Activated T-cell treated with anti-CD3 and anti-CD28 coated beads, Interleukin-2, amount 50 U/mL, for 4 hours (primary cell): ENCODE measurements around the gene KATNB1. TPM values are rescaled to one million over a fixed set of nuclear protein-coding genes. Genes with fewer than 3 reads are reported as not detected.

ENCODE experiments used
- ATAC-seq, 2 donors: fragments of 200-7000 bp; cut with Tn5 transposase; one replicate each; pipeline ENCODE4 v1.10.0; 2021
- DNase-seq: peaks from one replicate; pipeline ENCODE4 v3.0.0-alpha.2; 2020
- H3K27me3 Mint-ChIP-seq: one replicate; pipeline ENCODE4 v1.8.0; 2021; ENCODE audit warnings: low read depth, mixed read lengths
- H3K36me3 Mint-ChIP-seq: one replicate; pipeline ENCODE4 v1.8.0; 2022; ENCODE audit warnings: mixed read lengths; ENCODE audit not compliant: insufficient read depth
- H3K4me1 Mint-ChIP-seq: one replicate; pipeline ENCODE4 v1.8.0; 2021; ENCODE audit warnings: low read depth, mixed read lengths
- H3K4me3 Mint-ChIP-seq: one replicate; pipeline ENCODE4 v1.8.0; 2021; ENCODE audit warnings: mild to moderate bottlenecking, moderate library complexity, mixed read lengths
- H3K9me3 Mint-ChIP-seq: one replicate; pipeline ENCODE4 v1.8.0; 2021; ENCODE audit warnings: mixed read lengths
- total RNA-seq, 3 donors: library from RNA; stranded (reverse); gene quantifications; one replicate each; pipeline ENCODE4 v1.2.1, GENCODE V29; 2021

Gene KATNB1
- total RNA-seq, 3 donors from 2014 or later, result 47.9 to 56.1 (median 55.5) TPM

DNA sequence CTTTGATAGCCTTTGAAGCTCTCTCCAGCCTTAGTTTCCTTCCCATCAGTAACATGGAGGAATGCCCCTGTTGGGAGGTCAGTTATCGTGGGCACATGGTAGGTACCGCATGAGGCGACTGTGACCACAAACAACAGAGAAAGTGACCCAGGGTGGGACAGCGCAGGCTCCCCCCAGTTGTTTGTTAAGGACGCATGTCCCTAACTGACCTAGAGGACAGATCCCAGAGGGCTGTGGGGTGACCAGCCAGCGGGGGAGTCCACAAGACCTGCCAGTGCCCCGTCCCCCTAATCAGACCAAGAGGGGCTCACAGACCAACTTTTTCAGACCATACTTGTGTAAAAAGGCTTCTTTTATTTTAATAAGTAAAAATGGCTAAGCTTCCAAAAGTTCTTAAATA is 22.3 kb downstream of the KATNB1 start:
- Mint-ChIP-seq H3K9me3 (no peaks in the 10 kb centered on the region), H3K27me3 (no peaks in the 10 kb centered on the region), H3K36me3 (peaks cover 9% of the 10 kb centered on the region), H3K4me3 (no peak overlapping the region), H3K4me1 (peaks cover 1% of the 10 kb centered on the region)
- ATAC-seq (no peak), DNase-seq (no peak)

DNA sequence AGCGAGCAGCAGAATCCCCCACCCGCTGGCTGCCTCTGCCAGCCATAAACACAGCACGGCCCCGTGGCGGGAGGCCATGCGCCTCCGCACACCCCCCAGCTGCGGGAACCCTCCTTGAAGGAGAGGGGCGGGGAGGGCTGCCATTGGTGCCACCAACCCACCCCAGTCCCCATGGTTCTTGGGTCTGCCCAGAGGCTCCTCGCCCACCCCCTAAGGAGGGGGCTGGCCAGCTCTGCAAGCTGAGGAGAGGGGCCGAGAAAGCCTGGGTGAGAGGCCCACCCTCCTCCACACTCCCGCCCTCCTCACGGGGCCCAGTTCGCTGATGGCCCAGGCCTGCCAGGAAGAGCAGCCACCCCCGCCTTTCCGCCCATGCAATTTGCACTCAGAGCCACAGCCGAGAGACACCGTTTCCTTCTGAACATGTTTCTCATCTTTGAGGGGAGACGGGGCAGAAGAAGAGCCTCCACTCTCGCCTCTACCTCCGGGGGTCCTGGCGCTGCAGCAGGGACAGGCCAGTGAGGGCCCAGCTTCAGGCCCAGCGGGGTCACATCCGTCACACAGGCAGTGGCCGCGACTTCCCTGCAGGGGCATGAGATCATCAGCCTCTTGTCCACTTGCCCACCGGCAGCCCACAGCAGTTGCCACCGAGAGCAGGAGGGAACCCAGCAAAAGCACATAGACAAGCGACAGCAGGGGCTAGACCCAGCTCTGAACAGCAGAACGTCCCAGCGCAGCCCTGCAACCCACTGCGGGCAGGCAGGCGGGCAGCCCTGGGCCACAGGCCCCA is 23.0 kb downstream of the KATNB1 start:
- peaks cover 1% of the 10 kb centered on the region for H3K4me1 Mint-ChIP-seq
- ATAC-seq (no peak), DNase-seq (no peak)
- peaks cover 9% of the 10 kb centered on the region for H3K36me3 Mint-ChIP-seq
- no peaks in the 10 kb centered on the region for H3K27me3 Mint-ChIP-seq
- no peak overlapping the region for H3K4me3 Mint-ChIP-seq
- H3K9me3 Mint-ChIP-seq, result no peaks in the 10 kb centered on the region

DNA sequence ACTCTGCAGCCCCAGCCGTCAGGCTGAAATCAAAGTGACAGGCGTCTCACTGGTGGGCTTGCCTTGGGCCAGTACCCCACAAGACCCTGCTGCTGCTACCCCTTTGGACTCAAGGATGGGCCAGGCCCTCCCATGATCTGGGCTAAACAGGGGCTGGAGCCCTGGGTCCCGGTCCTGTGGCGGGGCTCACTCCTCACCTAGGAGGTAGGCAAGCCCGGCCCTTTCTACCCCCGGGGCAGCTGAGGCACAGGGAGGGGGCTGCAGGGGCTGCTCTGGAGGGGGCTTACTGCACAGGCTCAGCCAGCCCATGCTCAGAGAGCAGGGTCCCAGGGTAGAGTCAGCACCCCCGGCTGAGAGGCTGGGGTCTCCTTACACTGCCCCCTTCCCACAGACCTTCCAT is 23.6 kb downstream of the KATNB1 start:
- Mint-ChIP-seq H3K27me3 (no peaks in the 10 kb centered on the region), H3K4me3 (no peak overlapping the region), H3K4me1 (peaks cover 1% of the 10 kb centered on the region), H3K36me3 (peaks cover 7% of the 10 kb centered on the region), H3K9me3 (no peaks in the 10 kb centered on the region)
- DNase-seq, result no peak
- no peak for ATAC-seq

DNA sequence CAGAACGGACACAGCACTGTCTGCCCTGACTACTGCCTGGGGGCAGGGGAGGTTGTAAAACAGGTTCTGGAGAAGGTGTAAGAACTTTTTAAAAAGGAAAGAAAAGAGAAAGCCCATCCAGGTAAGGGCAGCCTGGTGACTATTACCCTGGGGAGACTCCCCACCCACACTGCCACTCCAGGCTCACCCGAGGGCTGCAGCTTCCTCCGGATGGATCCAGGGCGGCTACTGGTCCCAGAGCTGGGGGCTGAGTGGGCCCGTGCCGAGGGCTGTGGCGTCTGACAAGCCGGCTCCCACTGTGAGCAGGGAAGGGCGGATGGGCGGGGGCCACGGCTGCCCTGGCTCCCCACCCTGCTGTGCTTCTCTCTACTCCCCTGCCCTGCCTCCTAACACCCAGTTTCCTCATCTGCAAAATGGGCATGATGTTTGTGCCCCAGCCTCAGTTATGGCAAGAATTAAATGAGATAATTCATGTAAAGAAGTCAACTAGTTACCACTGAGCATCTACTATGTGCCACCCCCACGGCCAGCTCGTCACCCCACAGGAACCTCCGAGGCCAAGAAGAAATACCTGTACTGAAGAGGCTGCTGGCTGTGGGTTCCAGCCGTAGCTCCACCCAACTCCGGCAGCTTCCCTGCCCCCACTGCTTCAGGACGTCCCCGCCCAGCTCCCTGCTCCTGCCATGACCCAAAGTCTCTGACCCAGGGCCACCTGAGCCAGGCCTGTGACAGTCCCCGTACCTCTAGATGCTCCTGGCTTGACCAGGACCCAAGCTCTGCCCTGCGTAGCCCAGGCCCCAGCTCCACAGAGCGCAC is 24.2 kb downstream of the KATNB1 start:
- no peak for DNase-seq
- no peaks in the 10 kb centered on the region for H3K9me3 Mint-ChIP-seq
- peaks cover 1% of the 10 kb centered on the region for H3K4me1 Mint-ChIP-seq
- H3K36me3 Mint-ChIP-seq, result peaks cover 4% of the 10 kb centered on the region
- ATAC-seq, result no peak
- H3K27me3 Mint-ChIP-seq, result no peaks in the 10 kb centered on the region
- H3K4me3 Mint-ChIP-seq, result no peak overlapping the region

DNA sequence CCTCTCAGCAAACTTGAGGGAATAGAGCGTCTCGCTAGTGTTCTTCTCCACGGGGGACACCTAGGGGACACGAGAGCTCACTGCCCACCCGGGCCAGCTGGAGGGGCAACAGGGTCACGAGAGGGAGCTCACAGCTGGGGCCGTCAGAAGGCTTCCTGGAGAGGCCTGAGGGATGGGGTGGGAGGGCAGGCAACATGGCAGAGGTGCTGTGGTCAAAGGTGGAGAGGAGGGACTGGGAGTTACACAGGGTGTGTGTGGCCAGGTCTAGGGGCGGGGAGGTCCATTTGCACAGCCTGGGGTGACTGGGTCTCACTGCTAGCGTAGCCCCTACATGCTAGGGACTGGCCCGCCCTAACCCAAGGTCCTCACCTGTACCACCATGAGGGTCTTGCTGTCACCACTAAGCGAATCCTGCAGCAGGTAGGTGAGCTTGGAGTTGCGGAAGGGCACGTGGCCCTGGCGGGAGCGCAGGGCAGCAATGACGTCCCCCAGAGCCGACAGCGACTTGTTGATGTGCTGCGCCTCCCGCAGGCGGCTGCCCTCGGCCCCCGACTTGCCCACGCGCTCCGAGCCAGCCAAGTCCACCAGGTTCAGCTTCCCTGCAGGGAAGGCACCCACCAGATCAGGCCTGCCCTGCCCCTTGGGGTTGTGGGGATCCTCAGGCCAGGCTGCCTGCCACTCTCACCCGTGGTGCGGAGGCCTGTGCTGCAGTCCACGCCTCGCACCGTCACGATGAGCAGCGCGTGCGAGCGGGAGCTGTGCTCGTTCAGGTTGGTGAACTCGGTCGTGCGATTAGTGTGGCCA is 25.0 kb downstream of the KATNB1 start:
- ATAC-seq (no peak), DNase-seq (no peak)
- Mint-ChIP-seq H3K36me3 (peaks cover 4% of the 10 kb centered on the region), H3K4me3 (no peak overlapping the region), H3K4me1 (peaks cover 1% of the 10 kb centered on the region), H3K27me3 (no peaks in the 10 kb centered on the region), H3K9me3 (no peaks in the 10 kb centered on the region)

DNA sequence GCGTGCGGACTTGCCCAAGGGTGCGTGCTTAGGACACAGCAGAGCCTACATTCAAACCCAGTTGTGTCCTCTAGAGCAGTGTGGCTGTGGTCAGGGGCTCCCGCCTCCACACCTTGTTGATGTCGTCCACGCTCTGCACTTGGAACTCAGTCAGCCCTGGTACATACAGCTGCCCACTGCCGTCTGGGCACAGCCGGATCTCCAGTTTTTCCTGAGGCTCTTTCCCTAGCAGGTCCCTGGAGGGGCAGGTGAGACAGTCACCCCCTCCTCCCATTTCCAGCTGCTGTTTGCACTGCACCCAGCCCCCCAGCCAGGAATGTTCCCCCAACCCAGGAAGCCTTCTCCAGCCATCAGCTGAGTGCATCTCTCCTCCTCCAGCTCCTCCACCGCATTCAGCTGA is 25.7 kb downstream of the KATNB1 start:
- H3K36me3 Mint-ChIP-seq, result peaks cover under 1% of the 10 kb centered on the region

DNA sequence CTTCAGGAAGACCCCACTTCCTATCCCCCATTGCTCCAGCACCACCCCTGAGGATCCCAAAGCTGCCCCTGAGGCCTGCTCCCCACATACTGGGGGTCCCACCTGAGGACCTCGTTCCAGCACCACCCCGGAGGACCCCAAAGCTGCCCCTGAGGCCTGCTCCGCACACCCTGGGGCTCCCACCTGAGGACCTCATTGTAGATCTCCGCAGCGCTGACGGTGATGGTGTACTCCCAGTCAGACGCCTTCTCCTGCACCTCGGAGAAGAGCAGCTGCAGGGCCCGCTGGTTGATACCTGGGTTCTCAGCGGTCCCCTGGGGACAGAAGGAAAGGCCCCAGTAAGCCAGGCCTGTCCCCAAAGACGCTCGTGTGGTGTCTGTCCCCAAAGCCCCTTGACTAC is 26.4 kb downstream of the KATNB1 start:
- H3K9me3 Mint-ChIP-seq, result no peaks in the 10 kb centered on the region
- peaks cover 1% of the 10 kb centered on the region for H3K4me1 Mint-ChIP-seq
- no peak for ATAC-seq
- H3K4me3 Mint-ChIP-seq, result no peak overlapping the region
- DNase-seq, result no peak
- H3K27me3 Mint-ChIP-seq, result no peaks in the 10 kb centered on the region
- no peaks in the 10 kb centered on the region for H3K36me3 Mint-ChIP-seq

More for the DNA sequence above, 25.7 kb downstream of the KATNB1 start:
- H3K27me3 Mint-ChIP-seq, result no peaks in the 10 kb centered on the region
- H3K4me3 Mint-ChIP-seq, result no peak overlapping the region
- no peak for ATAC-seq
- H3K9me3 Mint-ChIP-seq, result no peaks in the 10 kb centered on the region
- DNase-seq, result no peak
- H3K4me1 Mint-ChIP-seq, result peaks cover 1% of the 10 kb centered on the region

DNA sequence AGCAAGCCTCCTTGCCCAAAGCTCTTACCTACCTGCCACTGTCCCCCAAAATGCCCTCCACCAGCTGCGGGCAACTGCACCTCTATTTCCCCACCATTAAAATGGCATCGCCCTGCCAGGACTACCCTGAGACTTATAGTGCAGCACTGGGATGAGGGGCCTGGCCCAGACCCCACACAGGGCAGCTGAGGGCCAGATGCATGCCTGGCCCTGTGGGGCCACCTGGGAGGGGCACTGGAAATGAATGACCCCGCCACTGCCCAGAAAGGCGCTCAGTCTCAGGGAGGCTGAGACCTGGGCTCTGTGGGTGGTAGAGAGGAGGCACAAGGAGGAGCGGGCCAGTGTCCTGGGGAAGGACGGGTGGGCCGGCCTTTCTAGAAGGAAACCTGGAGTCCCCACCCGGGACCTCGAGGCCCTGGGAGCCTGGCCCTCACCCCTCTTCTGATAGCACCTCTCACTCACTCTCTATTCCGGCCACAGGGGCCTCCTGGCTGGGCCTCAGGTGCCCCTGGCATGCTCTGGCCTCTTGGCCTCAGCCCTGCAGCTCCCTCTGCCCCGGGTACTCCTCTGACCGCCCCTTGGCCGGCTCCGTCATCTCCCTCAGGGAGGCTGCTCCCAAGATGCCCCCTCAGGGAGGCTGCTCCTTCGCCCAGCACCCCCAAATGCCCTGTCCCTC is 26.9 kb downstream of the KATNB1 start:
- DNase-seq (no peak), ATAC-seq (no peak)
- H3K4me1 Mint-ChIP-seq, result peaks cover 1% of the 10 kb centered on the region
- no peak overlapping the region for H3K4me3 Mint-ChIP-seq
- no peaks in the 10 kb centered on the region for H3K9me3 Mint-ChIP-seq
- no peaks in the 10 kb centered on the region for H3K27me3 Mint-ChIP-seq
- no peaks in the 10 kb centered on the region for H3K36me3 Mint-ChIP-seq

DNA sequence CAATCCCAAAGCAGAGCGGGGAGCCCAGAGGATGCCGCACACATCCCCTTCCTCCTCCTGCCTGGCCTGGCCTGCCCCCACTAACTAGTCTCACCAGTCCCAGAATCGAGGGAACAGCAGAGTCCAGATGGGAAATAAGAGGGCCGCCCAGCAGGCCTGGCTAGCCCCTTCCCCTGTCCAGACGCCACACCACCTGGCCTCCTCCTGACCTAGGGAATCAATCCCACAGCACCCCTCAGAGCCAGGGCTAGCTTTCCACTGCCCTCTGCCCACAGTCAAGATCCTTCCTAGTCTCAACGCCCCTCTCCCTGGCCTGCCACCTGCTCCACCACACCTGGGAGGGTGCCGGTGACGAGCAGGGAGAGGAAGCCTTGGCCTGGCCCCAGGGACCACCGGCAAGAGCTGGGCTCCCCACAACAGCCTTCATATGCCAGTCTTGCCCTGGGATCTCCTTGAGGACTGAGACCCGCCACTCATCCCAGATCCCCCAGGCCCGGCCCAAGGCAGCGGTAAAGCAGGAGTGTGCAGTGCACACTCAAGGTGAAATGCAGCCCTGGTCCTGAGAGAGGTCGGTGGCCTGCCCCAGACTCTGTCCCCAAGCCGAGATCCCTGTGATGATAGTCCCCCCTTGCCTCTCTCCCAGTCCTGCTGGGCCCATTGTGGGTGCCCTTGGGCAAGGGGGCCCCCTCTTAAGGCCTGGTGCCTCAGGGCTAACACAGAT is 27.9 kb downstream of the KATNB1 start:
- DNase-seq (no peak), ATAC-seq (no peak)
- Mint-ChIP-seq H3K9me3 (no peaks in the 10 kb centered on the region), H3K4me3 (no peak overlapping the region), H3K4me1 (peaks cover 1% of the 10 kb centered on the region), H3K27me3 (no peaks in the 10 kb centered on the region), H3K36me3 (no peaks in the 10 kb centered on the region)

DNA sequence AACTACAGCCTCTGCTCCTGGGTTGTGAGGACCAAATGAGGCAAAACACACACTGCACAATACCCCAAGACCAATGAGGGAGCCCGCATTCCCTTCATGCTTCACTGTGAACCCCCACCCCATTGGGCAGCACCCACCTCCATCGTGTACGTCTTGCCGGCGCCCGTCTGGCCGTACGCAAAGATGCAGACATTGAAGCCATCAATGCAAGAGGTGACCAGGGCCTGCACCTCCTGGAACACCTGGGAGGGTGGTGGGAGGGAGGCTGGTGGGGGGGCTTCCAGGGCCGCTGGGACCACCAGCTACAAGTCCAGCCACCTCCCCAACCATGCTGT is 28.4 kb downstream of the KATNB1 start:
- Mint-ChIP-seq H3K36me3 (no peaks in the 10 kb centered on the region), H3K4me3 (no peak overlapping the region), H3K9me3 (no peaks in the 10 kb centered on the region), H3K4me1 (peaks cover 1% of the 10 kb centered on the region), H3K27me3 (no peaks in the 10 kb centered on the region)
- no peak for ATAC-seq
- DNase-seq, result no peak

DNA sequence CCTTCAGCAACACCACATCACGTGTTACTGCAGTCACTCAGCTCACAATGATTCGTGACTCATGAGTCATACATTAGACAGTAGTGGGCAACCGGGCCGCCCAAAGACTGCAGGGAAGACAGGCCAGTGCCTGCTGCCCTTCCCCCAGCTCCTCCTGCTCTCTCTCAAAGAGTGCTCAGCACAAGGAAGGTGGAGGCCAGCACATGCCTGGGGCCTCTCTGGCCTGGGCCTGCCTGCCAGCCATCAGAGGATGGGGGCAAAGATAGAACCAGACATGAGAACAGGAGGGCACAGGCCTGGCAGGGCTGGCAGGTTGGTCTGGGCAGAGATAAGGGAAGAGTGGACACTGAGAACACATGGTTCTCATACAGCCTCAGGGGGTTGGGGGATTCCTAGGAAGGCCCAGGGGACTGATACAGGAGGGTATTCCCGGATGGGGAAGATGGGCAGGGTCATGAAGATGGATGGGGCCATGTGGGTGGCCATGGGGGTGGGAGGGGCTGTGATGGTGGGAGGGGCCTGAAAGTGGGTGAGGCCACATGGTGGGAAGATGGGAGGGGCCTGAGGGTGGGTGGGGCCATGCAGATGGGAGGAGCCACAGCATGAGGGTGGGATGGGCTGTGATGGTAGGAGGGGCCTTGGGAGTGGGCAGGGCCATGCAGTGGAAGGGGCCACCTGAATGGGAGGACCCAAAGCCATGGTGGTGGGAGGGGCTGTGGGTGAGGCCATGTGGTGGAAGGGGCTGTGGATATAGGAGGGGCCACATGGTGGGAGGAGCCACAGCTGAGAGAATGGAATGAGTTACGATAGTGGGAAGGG is 29.0 kb downstream of the KATNB1 start:
- DNase-seq (no peak), ATAC-seq (peak; percentile 75 to 78)
- H3K36me3 Mint-ChIP-seq, result no peaks in the 10 kb centered on the region
- no peak overlapping the region for H3K4me3 Mint-ChIP-seq
- H3K27me3 Mint-ChIP-seq, result no peaks in the 10 kb centered on the region
- no peaks in the 10 kb centered on the region for H3K4me1 Mint-ChIP-seq
- no peaks in the 10 kb centered on the region for H3K9me3 Mint-ChIP-seq

DNA sequence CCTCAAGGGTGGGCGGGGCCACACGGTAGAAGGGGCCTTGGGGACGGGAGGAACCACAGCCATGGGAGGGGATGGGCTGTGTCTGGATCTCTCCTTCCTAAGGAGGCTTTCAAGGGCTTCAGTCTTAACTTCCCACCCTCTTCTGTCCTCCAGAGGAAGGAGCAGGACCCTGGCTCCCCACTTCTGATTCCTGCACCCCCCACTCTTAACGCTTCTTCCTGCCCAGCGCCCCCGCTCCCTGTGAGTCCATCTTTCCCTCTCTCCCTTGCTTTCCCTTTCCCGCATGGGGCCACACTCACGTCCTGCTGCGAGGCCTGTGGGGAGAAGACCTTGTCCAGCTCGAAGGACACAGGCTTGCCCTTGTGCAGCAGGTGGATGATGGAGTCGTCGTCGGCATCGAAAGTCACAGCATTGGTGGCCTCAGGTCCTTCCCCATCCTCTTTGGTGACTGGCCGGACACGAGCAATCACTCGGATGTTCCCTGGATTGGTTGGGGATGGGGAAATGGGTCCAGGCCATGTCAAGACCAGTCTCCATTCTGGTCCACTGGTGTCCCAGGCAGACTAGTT is 29.7 kb downstream of the KATNB1 start:
- Mint-ChIP-seq H3K9me3 (no peaks in the 10 kb centered on the region), H3K4me3 (no peak overlapping the region), H3K36me3 (no peaks in the 10 kb centered on the region), H3K27me3 (no peaks in the 10 kb centered on the region), H3K4me1 (no peaks in the 10 kb centered on the region)
- DNase-seq (no peak), ATAC-seq (no peak)
